SK-N-DZ (cell line): ENCODE results near the gene AP5M1. TPM values are rescaled to one million over a fixed set of nuclear protein-coding genes. Genes with fewer than 3 reads are reported as not detected.
A peak's percentile ranks its signal among the peaks of the same experiment; 100 is the strongest.
"Not testable (repeated sequence)": the region's sequence is repeated elsewhere in the genome, so short reads cannot be mapped to it uniquely, and the experiment has no call there.

Source experiments
- DNase-seq: peaks from one replicate; pipeline ENCODE4 v3.0.0-alpha.2; 2015; ENCODE audit warnings: low spot score
- polyA plus RNA-seq, 2 experiments: library from polyadenylated mRNA; depleted of rRNA; stranded (reverse); fragments of >200 nt; gene quantifications; 2 replicates each; pipeline ENCODE4 v1.2.3, GENCODE V29; 2014

Gene AP5M1, protein sequence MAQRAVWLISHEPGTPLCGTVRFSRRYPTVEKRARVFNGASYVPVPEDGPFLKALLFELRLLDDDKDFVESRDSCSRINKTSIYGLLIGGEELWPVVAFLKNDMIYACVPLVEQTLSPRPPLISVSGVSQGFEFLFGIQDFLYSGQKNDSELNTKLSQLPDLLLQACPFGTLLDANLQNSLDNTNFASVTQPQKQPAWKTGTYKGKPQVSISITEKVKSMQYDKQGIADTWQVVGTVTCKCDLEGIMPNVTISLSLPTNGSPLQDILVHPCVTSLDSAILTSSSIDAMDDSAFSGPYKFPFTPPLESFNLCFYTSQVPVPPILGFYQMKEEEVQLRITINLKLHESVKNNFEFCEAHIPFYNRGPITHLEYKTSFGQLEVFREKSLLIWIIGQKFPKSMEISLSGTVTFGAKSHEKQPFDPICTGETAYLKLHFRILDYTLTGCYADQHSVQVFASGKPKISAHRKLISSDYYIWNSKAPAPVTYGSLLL
- polyA plus RNA-seq (2014; cell fraction: cytosol; rRNA removed), result 16.8 and 26.8 TPM in 2 replicates
- polyA plus RNA-seq (2014; cell fraction: nucleus; rRNA removed), result 9.9 and 15.2 TPM in 2 replicates

DNA sequence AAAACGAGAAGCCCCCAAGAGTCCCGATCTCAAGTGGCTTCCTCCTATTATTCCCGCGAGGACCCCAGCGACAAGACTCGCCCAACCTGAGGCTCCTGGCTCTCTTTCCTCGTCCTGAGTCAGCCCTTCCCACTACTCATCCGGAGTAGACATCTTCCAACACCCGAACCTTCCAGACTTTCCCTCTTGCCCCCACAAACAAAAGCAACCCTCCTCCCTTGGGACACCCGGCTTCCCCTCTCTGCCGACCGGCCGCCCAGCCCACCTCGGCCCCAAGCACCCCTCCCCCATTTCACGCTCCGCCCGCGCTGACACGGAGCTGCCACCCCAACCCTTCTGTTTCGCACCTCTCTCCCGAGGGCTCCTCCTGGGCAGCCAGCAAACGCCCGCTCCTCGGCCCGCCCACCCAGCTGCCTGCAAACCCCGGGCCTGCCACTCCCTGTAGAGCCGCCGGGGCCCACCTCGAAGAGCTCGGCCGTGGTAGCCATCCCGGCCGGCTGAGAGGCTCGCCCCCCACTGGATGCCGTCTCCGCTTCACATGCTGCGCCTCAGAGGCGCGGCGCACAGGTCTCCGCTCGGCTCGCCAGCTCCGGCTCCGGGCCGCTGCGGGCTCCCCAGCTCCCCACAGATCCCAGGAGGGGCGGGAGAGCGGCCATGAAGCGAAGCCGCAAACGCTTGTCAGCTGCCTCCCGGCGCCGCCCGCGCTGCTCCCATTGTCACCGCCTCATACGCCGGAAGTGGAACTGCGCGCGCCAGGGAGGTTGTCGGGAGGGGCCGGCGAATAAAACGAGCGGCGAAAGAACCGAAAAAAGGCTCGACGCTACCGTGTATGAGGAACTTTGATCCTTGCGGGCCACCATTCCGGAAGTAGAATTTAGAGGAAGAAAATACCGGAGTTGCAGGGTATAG lies at the start of gene AP5M1, which contains the start of gene EXOC5:
Gene AP5M1, plus strand, starts transcription at position 811 of the 909 bp plus-strand sequence. CDS start 344 bp downstream, outside the sequence.
Gene EXOC5, minus strand, starts transcription at position 745 of the 909 bp plus-strand sequence. Its CDS starts 257 bp downstream, at position 488.
- DNase-seq, result peak; percentile 92

DNA sequence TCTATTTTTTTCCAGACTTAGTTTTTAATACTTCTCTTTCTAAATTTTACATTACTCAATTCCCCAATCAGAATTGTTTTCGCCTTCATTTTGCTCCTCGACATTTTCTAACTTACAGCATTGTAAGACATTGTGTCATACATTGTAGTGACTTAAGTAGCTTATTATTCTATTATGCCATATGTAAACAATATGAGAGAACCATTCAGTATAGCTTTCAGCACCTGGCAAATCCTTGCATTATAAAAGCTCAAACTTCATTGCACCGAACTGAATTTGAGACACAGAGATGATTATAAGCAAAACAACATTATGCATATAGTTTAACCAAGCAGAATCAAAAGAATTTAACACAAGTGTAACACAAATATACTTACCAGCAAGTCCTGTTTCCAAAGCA lies 46.8 kb upstream of the AP5M1 start:
- no peak for DNase-seq

DNA sequence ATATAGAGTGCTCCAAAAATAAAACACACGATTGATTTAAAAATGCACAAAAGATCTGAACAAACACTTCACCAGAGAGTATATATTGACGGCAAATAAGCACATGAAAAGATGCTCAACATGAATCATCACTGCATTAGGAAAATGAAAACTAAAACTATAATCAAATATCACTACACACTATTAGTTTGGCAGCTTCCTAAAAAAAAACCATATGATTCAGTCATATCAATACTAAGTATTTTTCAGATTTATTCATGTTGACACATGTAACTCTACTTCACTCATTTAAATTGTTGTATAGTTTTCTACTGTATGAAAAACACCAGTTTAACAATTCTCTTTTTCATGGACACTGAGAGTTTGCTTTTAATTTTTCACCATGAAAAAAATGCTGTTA lies 41.7 kb upstream of the AP5M1 start:
- no peak for DNase-seq

DNA sequence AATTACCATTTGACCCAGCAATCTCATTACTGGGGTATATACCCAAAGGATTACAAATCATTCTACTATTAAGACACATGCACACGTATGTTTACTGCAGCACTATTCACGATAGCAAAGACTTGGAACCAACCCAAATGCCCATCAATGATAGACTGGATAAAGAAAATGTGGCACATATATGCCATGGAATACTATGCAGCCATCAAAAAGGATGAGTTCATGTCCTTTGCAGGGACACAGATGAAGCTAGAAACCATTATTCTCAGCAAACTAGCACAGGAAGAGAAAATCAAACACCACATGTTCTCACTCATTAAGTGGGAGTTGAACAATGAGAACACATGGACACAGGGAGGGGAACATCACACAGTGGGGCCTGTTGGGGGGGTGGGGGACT lies 40.5 kb upstream of the AP5M1 start:
- DNase-seq, result not testable (repeated sequence)

DNA sequence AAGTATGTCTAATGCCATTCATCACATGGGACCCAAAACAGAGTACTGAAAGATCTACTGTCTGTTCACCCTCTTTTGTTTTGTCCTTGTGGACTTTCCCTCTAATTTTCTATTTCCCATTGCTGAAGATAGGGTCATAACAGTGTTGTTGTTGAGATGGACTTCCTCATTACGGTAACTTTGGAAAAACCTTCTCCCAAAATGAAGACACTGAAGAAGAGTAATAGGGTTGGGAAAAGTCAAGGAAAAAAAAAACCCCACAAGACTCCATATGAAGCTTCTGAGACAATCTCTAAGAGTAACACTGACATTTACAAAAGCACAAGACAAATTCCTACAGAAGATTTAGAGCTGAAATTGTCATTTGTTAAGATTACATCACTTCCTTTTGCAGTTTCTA lies 36.8 kb upstream of the AP5M1 start:
- DNase-seq, result no peak

DNA sequence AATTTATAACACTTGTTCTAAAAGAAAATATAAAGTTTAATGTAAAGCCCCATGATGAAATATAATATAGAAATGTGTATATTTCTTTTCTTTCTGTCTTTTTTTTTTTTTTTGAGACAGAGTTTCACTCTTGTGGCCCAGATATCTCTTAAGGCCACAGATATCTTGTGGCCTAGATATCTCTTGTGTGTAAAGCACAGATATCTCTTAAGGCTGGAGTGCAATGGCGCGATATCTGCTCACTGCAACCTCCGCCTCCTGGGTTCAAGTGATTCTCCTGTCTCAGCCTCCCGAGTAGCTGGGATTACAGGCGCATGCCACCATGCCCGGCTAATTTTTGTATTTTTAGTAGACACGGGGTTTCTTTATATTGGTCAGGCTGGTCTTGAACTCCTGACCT lies 28.7 kb upstream of the AP5M1 start:
- not testable (repeated sequence) for DNase-seq

DNA sequence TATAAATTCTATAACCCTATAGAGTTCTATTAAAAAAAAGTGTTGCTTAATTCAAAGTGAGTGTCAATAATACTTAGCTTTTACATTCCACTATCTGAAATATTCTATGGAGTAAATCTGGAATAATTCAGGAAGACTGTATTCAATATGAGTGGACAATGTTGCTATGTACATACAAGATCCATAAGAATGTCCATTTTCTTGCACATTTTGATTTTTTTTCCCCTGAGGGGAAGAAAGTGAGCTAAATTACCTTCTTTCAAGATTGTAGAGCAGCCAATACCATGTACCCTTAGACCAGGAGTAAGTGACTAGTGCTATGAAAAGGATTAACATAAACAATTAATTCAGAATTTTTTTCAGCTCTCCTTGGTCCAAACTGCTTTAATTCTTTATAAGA lies 25.5 kb upstream of the AP5M1 start:
- no peak for DNase-seq

DNA sequence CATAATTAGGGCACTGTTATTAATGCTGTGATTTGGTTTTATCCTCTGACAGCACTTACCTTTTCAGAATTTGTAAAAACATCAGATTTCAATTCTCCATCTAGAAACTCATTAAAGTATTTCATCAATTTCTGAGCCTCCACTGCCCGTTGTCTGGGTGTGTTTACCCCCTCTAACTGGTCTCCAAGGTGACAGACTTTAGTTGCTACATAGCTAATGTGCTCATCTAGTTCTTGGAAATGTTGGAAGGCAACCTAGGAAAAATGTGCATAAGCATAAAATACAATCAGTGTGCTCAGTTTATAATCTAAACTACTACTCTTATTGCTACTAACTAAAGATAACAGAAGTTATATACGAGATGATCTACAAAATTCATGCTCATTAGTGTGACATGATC lies 24.7 kb upstream of the AP5M1 start:
- no peak for DNase-seq

DNA sequence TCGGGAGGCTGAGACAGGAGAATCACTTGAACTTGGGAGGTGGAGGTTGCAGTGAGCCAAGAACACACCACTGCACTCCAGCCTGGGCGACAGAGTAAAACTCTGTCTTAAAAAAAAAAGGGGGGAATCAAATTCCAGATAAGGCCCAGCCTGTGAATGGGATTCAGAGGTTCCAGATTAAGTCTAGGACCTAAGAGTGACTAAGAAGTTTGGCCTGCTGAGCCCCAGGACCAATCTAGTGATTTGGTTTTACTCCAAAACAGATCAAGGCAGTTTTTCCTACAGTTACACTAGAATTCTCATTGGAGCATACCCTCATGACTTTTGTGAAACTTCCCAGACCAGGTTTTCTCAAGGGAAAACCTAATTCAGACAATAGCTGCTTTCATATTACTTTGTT lies 22.8 kb upstream of the AP5M1 start:
- no peak for DNase-seq

DNA sequence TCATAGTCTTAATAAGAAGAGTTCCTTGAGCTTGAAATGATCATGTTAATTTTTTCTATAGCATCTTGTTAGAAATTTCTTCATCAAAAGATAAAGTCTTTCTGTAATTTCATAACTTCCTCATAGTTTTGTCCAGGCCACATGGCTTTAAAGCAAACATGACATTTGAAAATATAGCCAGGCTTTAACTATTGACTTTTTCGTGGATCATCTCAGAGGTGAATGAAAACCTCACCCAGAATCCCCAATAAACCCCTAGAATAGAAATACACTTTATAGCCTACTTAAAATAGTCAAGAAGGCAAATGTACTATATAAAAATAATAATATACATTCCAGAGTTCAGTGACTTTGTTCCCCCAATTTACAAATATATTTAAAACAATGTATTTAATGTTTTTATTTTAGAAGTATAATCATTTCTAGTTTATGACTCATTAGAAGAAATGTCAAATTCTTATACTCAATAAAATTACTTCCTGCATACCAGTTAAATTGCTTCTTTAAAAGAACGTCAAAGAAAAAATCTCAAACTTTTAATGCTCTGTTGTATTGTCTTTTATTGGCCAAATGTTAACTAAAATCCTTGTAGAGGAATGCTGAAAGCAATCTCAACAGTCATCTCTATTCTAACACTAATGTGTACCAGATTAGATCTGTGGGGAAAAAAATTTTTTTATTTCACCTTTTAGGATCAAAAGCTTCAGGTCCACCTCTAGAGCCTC lies 21.7 kb upstream of the AP5M1 start:
- DNase-seq, result no peak

DNA sequence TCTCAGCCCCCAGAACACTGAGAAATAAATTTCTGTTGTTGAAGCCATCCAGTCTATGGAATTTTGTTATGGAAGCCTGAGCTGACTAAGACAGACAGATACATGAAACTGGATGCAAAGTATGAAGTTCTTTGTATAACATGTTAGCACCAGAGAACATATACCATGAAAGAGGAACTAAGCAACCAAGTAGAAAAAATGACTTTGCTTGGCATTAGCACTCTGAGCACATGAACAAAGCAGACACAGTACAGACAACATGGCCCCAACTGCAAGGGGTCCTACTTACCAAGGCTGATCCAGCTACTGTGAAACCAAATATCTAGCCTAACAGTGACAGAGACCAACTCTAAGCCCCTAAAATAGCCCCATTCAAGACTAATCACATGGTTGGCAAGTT lies 13.9 kb upstream of the AP5M1 start:
- DNase-seq, result no peak

DNA sequence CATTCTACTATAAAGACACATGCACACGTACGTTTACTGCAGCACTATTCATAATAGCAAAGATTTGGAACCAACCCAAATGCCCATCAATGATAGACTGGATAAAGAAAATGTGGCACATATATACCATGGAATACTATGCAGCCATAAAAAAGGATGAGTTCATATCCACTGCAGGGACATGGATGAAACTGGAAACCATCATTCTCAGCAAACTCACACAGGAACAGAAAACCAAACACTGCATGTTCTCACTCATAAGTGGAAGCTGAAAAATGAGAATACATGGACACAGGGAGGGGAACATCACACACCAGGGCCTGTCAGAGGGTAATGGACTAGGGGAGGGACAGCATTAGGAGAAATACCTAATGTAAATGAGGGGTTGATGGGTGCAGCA lies 10.6 kb upstream of the AP5M1 start:
- DNase-seq, result not testable (repeated sequence)

DNA sequence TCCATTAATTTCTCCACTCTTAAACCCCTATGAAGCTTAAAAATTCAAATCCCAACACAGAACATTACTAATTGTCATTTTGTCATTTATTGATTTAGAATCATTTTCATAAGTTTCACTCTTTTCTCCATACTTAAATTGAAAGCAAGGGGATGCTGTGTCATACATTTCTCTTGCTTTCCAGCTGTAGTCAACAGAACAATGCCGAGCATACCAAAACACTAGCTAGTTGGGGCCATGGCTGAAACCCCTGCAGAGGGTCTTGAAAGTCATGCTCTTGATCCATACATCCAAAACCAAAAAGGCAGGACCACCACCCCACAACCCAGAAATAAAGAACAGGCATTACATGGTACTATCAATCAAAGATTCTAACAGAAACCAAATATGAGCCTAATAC lies 9.1 kb upstream of the AP5M1 start:
- no peak for DNase-seq

DNA sequence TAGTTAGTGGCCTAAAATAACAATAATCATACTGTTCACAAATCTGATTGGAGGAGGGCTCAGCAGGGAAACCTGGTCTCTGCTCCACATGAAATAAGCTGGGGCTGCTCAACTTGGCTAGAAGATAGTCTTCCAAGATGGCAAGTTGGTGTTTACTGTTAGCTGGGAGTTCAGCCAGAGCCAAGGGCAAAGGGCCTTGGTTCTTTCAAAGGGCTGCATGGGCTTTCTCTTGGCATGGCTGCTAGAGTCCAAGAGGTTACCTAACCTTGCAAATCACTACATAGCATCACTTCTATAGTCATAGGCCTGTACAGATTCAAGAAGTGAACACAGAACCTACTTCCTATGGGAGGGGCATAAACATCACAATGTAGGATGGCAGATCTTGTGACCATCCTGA lies 7.2 kb upstream of the AP5M1 start:
- no peak for DNase-seq

DNA sequence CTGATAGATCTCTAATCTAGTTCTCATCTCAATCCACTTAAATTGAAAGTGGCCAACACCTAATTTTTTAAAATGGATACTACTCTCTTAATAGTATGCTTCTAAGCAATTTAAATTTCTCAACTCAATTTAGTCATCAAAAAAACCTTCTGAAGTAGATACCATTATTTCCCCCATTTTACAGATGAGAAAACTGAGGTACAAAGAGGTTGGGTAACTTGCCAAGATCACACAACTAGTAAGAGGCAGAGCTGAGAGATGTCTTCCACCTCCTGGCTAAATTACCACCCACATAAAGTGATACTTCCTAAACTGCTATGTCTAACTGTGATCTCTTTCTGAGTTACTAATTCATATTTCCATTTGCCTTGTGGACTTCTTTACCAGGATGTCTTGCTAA lies 6.7 kb upstream of the AP5M1 start:
- no peak for DNase-seq

DNA sequence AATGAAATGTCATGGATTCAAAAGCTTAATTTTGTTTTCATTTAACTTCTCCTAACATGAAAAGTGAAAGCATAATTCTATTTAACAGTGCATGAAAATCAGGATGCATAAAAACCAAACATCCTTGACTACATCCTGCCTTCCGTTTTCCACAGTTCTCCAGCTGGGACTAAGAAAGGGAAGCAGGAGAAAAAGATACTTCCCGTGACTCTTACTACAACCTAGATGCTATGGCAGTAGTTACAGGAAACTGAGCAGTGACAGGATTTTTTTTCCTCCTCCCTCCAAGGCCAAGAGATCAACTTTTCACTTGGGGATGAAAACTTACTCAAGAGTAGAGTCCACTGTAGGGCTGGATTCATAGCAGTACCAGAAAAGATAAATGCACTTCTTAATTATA lies 2.7 kb upstream of the AP5M1 start:
- DNase-seq, result no peak

DNA sequence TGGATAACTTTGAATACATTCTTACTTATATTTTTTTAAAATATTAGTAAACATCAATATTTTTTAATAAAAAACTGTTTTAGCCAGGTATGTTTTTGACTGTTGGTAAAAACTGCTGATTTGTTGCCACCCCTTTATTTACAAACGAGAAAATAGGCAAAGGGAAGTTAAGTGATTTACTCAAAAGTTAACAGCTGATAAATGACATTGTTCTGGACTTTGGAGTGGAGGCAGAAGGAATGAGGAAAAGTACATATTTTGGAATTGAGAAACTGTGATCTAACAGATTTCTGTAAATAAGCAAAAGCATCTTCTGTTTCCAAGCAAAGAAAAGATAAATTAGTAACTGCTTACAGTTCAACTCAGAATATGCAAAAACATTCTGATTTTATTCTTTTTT lies 4.5 kb downstream of the AP5M1 start:
- DNase-seq, result no peak

DNA sequence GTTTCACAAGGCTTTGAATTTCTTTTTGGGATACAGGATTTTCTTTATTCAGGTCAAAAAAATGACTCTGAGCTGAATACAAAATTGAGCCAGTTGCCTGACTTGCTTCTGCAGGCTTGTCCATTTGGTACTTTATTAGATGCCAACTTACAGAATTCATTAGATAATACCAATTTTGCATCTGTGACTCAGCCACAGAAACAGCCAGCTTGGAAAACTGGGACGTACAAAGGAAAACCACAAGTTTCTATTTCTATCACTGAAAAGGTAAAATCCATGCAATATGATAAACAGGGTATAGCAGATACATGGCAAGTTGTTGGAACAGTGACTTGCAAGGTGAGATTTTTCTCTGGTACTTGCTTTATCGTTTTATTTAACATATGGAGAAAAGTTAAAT lies 5.8 kb downstream of the AP5M1 start:
- no peak for DNase-seq

DNA sequence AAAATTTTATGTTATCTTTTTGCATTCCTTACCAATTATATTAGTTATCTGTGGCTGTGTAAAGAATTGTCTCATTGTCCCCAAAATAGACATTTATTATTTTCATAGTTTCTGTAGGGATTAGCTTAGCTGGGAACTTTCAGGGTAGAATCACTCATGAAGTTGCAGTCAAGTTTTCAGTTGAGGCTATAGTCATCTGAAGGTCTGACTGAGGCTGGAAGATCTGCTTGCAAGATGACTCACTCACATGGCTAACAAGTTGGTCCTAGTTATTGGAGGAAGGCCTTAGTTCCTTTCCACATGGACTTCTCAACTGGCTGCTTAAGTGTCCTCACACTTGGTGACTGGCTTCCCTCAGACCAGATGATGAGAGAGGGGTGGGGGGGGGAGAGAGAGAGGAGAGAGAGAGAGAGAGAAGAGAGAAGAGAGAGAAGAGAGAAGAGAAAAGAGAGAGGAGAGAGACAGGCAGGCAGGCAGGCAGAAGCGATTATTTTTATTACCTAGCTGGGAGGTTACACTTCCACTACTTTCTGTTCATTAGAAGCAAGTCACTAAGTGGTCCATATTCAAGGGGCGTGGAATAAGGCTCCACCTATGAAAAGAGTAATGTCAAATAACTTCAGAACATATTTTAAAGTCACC lies 6.4 kb downstream of the AP5M1 start:
- DNase-seq, result no peak

DNA sequence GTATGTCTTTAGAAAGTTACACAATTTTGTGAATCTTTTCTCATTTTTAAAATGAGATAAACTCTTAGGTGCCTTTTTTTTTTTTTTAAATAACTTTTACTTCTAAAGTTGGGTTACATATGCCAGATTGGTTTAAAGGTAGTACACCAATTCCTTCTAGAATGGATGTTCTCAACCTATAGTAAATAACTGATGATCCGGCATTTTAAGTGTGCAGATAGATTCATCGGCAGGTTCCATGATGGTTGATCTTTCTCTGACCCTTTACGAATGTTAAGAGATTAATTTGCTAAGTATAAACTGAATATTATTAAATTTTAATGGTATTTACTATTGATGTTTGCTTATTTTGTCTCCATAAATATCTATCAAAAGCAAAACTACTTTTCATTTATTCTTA lies 8.3 kb downstream of the AP5M1 start:
- no peak for DNase-seq

DNA sequence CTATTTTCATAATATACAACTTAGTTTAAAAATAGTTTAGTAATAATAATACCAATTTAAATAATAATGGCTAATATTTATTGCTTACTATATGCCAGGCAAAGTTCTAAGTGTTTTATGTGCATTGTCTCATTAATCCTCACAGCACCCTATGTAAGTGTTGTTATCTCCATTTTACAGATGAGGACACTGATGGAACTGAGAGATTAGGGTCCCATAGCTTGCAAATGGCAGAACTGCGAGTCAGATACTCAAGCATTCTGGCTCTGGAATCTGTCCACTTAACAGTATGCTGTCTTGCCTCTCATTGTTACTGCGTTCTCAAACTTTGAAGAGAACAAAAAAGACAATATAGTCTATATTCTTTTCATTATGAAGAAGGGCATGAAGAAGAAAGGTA lies 19.0 kb downstream of the AP5M1 start:
- DNase-seq, result no peak
